Gastrocnemius medialis (tissue), 4 donors: Measurements from ENCODE around the gene WDFY2.

Source experiments
- POLR2A ChIP-seq, 2 donors: fragments of 450-650 bp; IDR thresholded peaks; one replicate each; pipeline ENCODE4 v1.6.1; 2017; ENCODE audit warnings: antibody characterized with exemption in 2 of 2, mild to moderate bottlenecking in 2 of 2, moderate library complexity in 2 of 2
- TF ChIP-seq, protein P1 (sequence below), 5 experiments: fragments of 450-650 bp in 3 of 5; fragments of 200-600 bp in 2 of 5; sonication (generic) in 2 of 5; IDR thresholded peaks in 4 of 5; conservative IDR thresholded peaks in 1 of 5; 1 replicate in 4 of 5; 2 replicates in 1 of 5; pipeline ENCODE4 v1.5.1; 2016 to 2019; ENCODE audit warnings: antibody characterized with exemption in 5 of 5, mild to moderate bottlenecking in 3 of 5, moderate library complexity in 3 of 5

DNA sequence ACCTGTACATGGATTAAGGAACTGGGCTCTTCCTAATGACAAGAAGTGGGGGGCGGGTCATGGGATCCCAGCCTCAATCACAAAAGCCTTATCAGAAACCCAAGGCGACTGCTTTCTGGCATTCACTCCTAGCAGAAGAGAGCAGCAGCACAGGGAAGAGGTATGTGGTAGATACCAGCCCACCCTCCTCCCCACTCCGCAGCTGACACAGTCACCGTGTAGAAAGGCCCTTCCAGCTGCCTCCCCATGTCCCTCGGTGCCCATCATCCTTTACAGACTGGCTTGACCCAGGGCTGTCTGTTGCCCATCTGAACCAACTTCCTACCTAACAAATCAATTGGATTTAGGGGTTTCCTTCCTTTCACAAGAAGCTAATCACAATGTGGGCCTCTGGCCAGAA lies 222.8 kb downstream of the WDFY2 start:
- TF ChIP-seq, protein P1, sequence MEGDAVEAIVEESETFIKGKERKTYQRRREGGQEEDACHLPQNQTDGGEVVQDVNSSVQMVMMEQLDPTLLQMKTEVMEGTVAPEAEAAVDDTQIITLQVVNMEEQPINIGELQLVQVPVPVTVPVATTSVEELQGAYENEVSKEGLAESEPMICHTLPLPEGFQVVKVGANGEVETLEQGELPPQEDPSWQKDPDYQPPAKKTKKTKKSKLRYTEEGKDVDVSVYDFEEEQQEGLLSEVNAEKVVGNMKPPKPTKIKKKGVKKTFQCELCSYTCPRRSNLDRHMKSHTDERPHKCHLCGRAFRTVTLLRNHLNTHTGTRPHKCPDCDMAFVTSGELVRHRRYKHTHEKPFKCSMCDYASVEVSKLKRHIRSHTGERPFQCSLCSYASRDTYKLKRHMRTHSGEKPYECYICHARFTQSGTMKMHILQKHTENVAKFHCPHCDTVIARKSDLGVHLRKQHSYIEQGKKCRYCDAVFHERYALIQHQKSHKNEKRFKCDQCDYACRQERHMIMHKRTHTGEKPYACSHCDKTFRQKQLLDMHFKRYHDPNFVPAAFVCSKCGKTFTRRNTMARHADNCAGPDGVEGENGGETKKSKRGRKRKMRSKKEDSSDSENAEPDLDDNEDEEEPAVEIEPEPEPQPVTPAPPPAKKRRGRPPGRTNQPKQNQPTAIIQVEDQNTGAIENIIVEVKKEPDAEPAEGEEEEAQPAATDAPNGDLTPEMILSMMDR (IDR thresholded peaks at IDR 0.05 in 4 of 5, conservative IDR thresholded peaks at IDR 0.05 in 1 of 5) = no peak
- no peak for TF ChIP-seq POLR2A (IDR thresholded peaks at IDR 0.05)
